IPS-NIHi7 (cell line): ENCODE measurements around the gene HMX2.
"Not testable (repeated sequence)": the region's sequence is repeated elsewhere in the genome, so short reads cannot be mapped to it uniquely, and the experiment has no call there.

ENCODE experiments used
- DNase-seq: peaks from one replicate; pipeline ENCODE4 v3.0.0; 2012; ENCODE audit warnings: mixed read lengths; ENCODE audit errors: extremely low spot score

HMX2 gene

DNA sequence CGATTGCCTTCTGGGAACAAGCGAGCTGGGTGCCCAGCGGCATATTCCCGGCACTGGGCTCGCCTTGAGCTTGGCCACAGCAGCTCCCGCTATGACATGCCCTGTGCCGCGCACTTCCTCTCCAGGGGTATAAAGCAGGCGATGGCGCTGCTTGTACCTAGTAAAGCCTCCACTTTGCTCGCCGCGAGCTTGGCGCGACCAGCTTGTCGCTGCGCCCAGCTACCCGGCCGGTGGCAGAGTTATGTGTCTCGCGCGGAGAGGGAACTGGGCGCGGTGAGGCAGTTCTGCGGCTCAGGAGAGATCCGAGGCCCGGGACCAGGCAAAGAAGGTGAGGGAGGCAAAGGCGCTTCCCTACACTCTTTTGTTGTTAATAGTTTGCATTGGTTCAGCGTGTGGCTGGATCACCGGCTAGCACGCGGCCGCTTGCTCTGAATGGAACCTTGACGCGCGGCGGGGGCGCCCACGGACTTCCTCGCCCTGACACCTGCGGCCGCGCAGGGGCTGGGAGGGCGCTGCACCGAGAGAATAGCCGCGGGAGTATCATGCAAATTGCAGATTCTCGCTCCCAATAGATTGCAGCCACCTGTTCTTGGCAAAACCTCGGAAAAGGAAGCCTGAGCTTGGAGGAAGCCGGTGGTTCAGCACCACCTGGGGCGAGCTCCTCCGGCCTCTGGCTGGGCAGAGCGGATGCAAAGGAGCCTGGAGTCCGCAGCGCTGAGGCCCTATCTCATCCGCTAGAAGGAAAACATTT lies 3.2 kb downstream of the HMX2 start:
- no peak for DNase-seq

DNA sequence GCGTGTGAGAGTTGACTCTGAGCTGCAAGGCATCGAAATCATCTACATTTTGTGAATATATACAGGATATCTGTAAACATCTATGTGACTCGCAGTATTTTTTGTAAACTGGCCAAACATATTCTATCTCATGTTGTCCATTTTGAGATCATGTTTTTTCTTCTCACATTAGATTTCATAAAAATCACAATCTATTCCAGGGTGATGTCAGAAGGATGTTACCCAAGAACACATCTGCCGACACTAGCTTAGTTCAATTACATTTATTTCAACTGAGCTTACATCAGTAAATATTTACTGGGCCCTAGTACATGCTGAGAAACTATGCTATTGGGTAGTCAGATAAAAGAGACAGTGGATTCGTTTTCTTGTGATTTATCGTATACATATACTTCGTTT lies 3.8 kb downstream of the HMX2 start:
- no peak for DNase-seq

DNA sequence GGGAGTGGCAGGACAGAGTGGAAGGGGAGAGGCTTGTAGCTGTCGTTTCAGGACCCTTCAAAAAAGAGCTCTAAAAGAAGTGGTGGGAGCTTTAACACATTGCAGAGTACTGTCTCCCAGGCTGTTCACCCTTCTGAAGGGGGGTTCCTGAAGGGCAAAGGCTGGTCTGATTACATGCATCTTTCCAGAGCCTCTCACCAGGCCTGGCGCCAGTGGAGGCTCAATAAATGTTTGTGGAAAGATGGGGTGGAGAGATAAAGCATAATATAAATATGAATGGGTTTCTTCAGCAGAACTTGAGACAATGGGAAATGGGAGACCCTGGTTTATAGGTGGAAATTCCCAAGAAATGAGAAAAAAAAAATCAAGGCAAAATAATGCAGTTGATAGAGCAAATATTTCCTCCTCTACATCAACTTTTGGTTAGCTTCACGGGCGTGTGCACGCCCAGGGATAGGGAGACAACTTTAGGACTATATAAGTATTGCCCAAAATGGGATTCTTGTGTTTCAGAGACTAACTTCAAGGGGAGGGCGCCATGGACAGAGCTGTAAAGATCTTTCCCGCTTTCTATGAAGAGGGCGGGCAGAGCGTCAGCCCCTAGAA lies 5.7 kb downstream of the HMX2 start:
- no peak for DNase-seq

DNA sequence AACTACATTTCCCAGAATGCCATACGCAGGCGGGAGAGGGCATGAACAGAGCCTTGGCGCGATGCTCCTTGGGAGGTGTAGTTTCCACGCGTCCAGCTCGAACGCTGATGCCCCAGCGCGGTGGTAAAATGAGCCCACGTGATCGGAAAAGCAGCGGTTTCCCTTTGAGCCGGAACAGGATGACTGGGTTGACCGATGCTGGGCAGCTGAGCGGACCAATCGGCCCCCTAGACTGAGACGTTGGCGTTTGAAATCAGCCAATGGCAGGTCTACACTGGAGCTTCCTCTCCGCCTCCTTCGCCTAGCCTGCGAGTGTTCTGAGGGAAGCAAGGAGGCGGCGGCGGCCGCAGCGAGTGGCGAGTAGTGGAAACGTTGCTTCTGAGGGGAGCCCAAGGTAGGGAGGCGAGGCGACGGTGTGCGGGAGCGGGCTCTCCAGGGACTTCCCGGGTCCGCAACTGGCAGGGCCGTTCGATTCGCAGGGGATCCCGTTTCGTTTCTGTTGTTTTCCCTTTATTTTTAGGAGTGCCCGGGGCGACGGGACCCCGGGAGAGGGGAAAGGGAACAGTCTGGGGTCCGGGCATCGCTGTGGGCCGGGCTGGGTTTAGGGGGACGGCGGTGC lies 6.3 kb downstream of the HMX2 start, which contains the start of gene BUB3:
Gene BUB3, plus strand, starts transcription at position 311 of the 619 bp plus-strand sequence. CDS start 516 bp downstream, outside the sequence.
- DNase-seq, result peak; percentile 97

GRCh38 chr10:123154711-123155505 lies 7.0 kb downstream of the HMX2 start:
- DNase-seq, result peak; percentile 79

- no peak for DNase-seq
These were observed 8.1 kb downstream of the HMX2 start for GRCh38 chr10:123156078-123156477.

DNA sequence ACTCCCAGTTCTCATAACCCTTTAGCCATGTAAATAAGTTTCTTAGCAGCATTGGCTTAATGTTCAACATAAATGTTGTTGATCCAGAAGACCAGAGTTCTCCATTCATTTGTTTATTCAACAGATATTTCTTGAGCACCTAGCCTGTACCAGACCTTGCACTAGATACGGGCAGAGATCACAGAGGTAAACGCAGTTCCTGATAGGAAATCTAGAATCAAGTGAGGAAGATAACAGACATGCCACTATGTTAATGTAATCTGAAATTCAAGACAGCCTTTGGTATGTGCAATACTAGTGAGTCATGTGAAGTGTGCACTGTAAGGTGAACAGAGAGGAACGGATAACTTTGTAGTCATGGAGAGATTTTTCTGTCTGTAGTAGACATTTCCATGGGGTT lies 9.3 kb downstream of the HMX2 start:
- no peak for DNase-seq

- no peak for DNase-seq
These were observed 10.7 kb downstream of the HMX2 start for GRCh38 chr10:123158682-123159081.

GRCh38 chr10:123160311-123160980 lies 12.5 kb downstream of the HMX2 start:
- no peak for DNase-seq

DNA sequence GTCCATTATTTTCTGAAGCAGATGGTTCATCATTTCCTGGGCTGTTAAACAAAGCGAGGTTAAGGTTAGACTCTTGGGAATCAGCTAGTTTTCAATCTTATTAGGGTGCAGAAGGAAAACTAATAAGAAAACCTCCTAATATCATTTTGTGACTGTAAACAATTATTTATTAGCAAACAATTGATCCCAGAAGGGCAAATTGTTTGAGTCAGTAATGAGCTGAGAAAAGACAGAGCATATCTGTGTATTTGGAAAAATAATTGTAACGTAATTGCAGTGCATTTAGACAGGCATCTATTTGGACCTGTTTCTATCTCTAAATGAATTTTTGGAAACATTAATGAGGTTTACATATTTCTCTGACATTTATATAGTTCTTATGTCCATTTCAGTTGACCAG lies 16.4 kb downstream of the HMX2 start:
- no peak for DNase-seq

GRCh38 chr10:123165445-123166072 lies 17.6 kb downstream of the HMX2 start:
- no peak for DNase-seq

- DNase-seq, result no peak
These were observed 18.7 kb downstream of the HMX2 start for GRCh38 chr10:123166618-123167017.

GRCh38 chr10:123170961-123171360 lies 23.0 kb downstream of the HMX2 start:
- DNase-seq, result no peak

DNA sequence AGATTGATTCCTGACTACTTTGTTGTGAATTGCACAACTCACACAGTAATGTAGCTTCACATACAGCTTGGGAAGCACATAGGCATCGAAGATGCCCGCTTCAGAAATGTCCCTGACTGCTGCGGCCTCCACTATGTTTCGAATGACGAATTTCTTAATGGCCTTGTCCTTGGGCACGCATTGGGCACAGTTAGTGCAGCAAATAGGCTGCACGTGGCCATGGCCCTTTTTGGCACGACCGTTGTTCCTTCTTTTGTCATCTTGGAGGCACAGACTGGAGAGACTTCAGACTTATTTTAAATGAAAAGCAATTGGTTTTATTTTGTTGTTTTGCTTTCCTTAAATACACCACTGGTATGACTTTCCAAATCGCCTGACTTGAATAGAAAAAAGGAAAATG lies 23.7 kb downstream of the HMX2 start:
- DNase-seq, result not testable (repeated sequence)

GRCh38 chr10:123175389-123176387 lies 27.8 kb downstream of the HMX2 start:
- DNase-seq, result no peak

DNA sequence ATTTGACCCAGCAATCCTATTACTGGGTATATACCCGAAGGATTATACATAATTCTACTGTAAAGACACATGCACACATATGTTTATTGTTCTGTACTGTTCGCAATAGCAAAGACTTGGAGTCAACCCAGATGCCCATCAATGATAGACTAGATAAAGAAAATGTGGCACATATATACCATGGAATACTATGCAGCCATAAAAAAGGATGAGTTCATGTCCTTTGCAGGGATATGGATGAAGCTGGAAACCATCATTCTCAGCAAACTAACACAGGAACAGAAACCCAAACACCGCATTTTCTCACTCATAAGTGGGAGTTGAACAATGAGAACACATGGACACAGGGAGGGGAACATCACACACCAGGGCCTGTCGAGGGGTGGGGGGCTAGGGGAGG lies 30.5 kb downstream of the HMX2 start:
- not testable (repeated sequence) for DNase-seq

- no peak for DNase-seq
These were observed 32.5 kb downstream of the HMX2 start for GRCh38 chr10:123180101-123181090.

DNA sequence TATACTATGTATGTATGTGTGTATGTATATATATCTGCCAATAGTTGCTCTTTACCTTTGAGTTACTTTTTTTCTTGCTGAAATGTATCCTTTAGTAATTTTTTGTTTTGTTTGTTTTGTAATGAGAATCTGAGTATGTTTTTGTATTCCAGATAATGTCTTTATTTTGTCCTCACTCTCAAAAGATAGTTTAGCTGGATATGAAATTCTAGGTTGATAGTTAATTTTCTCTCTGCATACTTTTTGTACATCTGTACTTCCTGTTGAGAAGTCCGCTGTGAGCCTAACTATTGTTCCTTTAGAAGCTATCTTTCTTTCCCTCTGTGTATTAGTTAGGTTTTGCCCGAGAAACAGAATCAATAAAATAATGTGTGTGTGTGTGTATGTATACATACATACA lies 35.8 kb downstream of the HMX2 start:
- DNase-seq, result no peak

DNA sequence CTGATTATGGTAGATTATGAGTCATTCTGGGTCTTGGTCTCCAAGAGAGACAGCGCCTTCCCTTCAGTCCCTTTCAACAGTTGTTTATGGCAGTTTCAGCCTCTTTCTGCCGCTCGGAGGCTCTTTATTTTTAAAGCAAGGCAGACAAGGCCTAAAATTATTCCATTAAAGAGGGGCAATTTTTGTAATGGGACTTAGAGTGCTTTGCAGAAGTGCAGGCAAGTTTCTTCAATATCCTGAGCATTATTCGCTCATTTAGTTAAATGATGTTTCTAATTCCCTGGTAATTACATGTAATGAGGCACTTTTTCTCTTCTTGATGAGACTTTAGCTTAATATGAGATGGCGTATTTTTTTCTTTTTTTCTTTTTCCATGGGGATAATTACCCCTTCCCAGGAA lies 39.8 kb downstream of the HMX2 start:
- no peak for DNase-seq
